CD14-positive monocyte (primary cell): Measurements from ENCODE around the gene CASTOR2. TPM values are rescaled to one million over a fixed set of nuclear protein-coding genes. Genes with fewer than 3 reads are reported as not detected.

Experiments
- DNase-seq, 3 donors: peaks; one replicate each; pipeline ENCODE4 v3.0.0-alpha.2; 2011 to 2022
- H2AFZ ChIP-seq: 2 replicates; pipeline ENCODE4 v1.6.0; 2012; ENCODE audit warnings: mild to moderate bottlenecking, low read depth, low read length, inconsistent platforms; ENCODE audit not compliant: insufficient read depth, poor library complexity, severe bottlenecking
- H3K27ac ChIP-seq, 2 donors: 1 replicate in 1 of 2; 2 replicates in 1 of 2; pipeline ENCODE4 v1.5.1; 2012 to 2013; ENCODE audit warnings: low read length in 2 of 2, control low read depth in 1 of 2, inconsistent platforms in 1 of 2, low read depth in 1 of 2, mild to moderate bottlenecking in 1 of 2
- H3K27me3 ChIP-seq, 2 donors: one replicate each; pipeline versions ENCODE4 v1.6.0 to v1.6.1; 2011 to 2013; ENCODE audit warnings: low read length in 2 of 2; ENCODE audit not compliant: control insufficient read depth in 2 of 2, insufficient read depth in 2 of 2
- H3K36me3 ChIP-seq, 2 donors: replicated peaks in 1 of 2; 1 replicate in 1 of 2; 2 replicates in 1 of 2; pipeline versions ENCODE4 v1.5.1 to v1.6.1; 2012 to 2013; ENCODE audit warnings: low read length in 2 of 2, control low read depth in 1 of 2, inconsistent platforms in 1 of 2, mild to moderate bottlenecking in 1 of 2; ENCODE audit not compliant: insufficient read depth in 2 of 2, control insufficient read depth in 1 of 2
- H3K4me1 ChIP-seq, 2 donors: 1 replicate in 1 of 2; 2 replicates in 1 of 2; pipeline versions ENCODE4 v1.5.1 to v1.6.1; 2012 to 2013; ENCODE audit warnings: low read length in 2 of 2, control low read depth in 1 of 2, inconsistent platforms in 1 of 2, mild to moderate bottlenecking in 1 of 2, moderate library complexity in 1 of 2; ENCODE audit not compliant: insufficient read depth in 2 of 2, control insufficient read depth in 1 of 2
- H3K4me2 ChIP-seq: replicated peaks from 2 replicates; pipeline ENCODE3; 2012; ENCODE audit warnings: low read length, moderate library complexity, mild to moderate bottlenecking; ENCODE audit not compliant: poor library complexity, severe bottlenecking; ENCODE audit errors: extremely low read depth
- H3K4me3 ChIP-seq, 3 experiments: fragments of 200-600 bp in 1 of 3; sonication (generic) in 1 of 3; replicated peaks in 1 of 3; 1 replicate in 2 of 3; 2 replicates in 1 of 3; pipeline ENCODE4 v1.5.1; 2011 to 2013; ENCODE audit warnings: low read length in 3 of 3, mild to moderate bottlenecking in 3 of 3, control low read depth in 2 of 3, low read depth in 2 of 3, inconsistent platforms in 1 of 3, moderate library complexity in 1 of 3
- H3K79me2 ChIP-seq: 2 replicates; pipeline ENCODE4 v1.6.0; 2012; ENCODE audit warnings: mild to moderate bottlenecking, control low read depth, inconsistent platforms, low read length, moderate library complexity; ENCODE audit not compliant: insufficient read depth
- H3K9ac ChIP-seq: 2 replicates; pipeline ENCODE4 v1.6.0; 2017; ENCODE audit warnings: low read length, mild to moderate bottlenecking; ENCODE audit not compliant: insufficient read depth, poor library complexity, severe bottlenecking
- H3K9me3 ChIP-seq, 2 donors: replicated peaks in 1 of 2; 1 replicate in 1 of 2; 2 replicates in 1 of 2; pipeline versions ENCODE4 v1.5.1 to v1.6.1; 2012 to 2013; ENCODE audit warnings: low read length in 2 of 2, control low read depth in 1 of 2; ENCODE audit not compliant: control insufficient read depth in 1 of 2, insufficient read depth in 1 of 2
- H4K20me1 ChIP-seq: 2 replicates; pipeline ENCODE4 v1.6.0; 2012; ENCODE audit warnings: mild to moderate bottlenecking, low read length, control low read depth, moderate library complexity; ENCODE audit not compliant: insufficient read depth
- H3K27ac Mint-ChIP-seq, 7 donors: one replicate each; pipeline ENCODE4 v1.8.0; 2020; ENCODE audit warnings: mild to moderate bottlenecking in 7 of 7, mixed read lengths in 7 of 7, moderate library complexity in 6 of 7, inconsistent platforms in 2 of 7
- H3K27me3 Mint-ChIP-seq, 3 donors: one replicate each; pipeline ENCODE4 v1.8.0; 2021 to 2022; ENCODE audit warnings: low read depth in 3 of 3, mild to moderate bottlenecking in 3 of 3, mixed read lengths in 3 of 3, moderate library complexity in 3 of 3, inconsistent platforms in 1 of 3
- H3K36me3 Mint-ChIP-seq, 2 donors: one replicate each; pipeline ENCODE4 v1.8.0; 2020; ENCODE audit warnings: mixed read lengths in 2 of 2, inconsistent platforms in 1 of 2, mild to moderate bottlenecking in 1 of 2
- H3K4me1 Mint-ChIP-seq: one replicate; pipeline ENCODE4 v1.8.0; 2020; ENCODE audit warnings: mild to moderate bottlenecking, mixed read lengths
- H3K4me3 Mint-ChIP-seq, 2 donors: one replicate each; pipeline ENCODE4 v1.8.0; 2020; ENCODE audit warnings: mild to moderate bottlenecking in 2 of 2, mixed read lengths in 2 of 2, moderate library complexity in 1 of 2
- H3K9me3 Mint-ChIP-seq, 7 donors: one replicate each; pipeline ENCODE4 v1.8.0; 2020 to 2022; ENCODE audit warnings: mixed read lengths in 7 of 7, mild to moderate bottlenecking in 6 of 7, moderate library complexity in 6 of 7, inconsistent platforms in 2 of 7
- WGBS: methylation state at CpG from one replicate; pipeline ENCODE4 v1.1.5; 2013; ENCODE audit warnings: missing lambda C conversion rate; ENCODE audit not compliant: insufficient coverage; 5-methylcytosine and 5-hydroxymethylcytosine counted together
- intact Hi-C, 2 donors: fragments of 100-400 bp; cut with micrococcal nuclease; formaldehyde crosslinking; loops; one replicate each; pipeline versions ENCODE4 v1.15.0 to v1.15.1; 2023
- polyA plus RNA-seq, 3 donors: library from polyadenylated mRNA; depleted of rRNA in 1 of 3; unstranded in 2 of 3; stranded (reverse) in 1 of 3; fragments of 300-500 nt in 2 of 3; fragments of >200 nt in 1 of 3; fragmentation: Illumina TruSeq in 2 of 3; gene quantifications; 1 replicate in 2 of 3; 2 replicates in 1 of 3; pipeline ENCODE4 v1.2.3, GENCODE V29; 2012 to 2021
- TF ChIP-seq, protein P1 (sequence below): fragments of 200-600 bp; IDR thresholded peaks from one replicate; pipeline ENCODE4 v1.8.0; 2022; ENCODE audit warnings: antibody characterized with exemption, mild to moderate bottlenecking

CASTOR2 gene
- polyA plus RNA-seq, 3 donors, result 0.29 to 2.4 (median 0.79) TPM

GRCh38 chr7:75019800-75020199, 55.3 kb downstream of the CASTOR2 start:
- no peak overlapping the region for H3K27ac Mint-ChIP-seq
- H3K36me3 Mint-ChIP-seq, result no peaks in the 10 kb centered on the region
- H3K4me1 ChIP-seq, result peaks cover 0 to 4% of the 10 kb centered on the region in 2 donors
- no peak overlapping the region for H3K4me2 ChIP-seq
- H2AFZ ChIP-seq, result no peak overlapping the region
- TF ChIP-seq, protein P1, sequence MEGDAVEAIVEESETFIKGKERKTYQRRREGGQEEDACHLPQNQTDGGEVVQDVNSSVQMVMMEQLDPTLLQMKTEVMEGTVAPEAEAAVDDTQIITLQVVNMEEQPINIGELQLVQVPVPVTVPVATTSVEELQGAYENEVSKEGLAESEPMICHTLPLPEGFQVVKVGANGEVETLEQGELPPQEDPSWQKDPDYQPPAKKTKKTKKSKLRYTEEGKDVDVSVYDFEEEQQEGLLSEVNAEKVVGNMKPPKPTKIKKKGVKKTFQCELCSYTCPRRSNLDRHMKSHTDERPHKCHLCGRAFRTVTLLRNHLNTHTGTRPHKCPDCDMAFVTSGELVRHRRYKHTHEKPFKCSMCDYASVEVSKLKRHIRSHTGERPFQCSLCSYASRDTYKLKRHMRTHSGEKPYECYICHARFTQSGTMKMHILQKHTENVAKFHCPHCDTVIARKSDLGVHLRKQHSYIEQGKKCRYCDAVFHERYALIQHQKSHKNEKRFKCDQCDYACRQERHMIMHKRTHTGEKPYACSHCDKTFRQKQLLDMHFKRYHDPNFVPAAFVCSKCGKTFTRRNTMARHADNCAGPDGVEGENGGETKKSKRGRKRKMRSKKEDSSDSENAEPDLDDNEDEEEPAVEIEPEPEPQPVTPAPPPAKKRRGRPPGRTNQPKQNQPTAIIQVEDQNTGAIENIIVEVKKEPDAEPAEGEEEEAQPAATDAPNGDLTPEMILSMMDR, result no peak
- H3K9me3 Mint-ChIP-seq, result peaks cover 0 to 4% (median 0%) of the 10 kb centered on the region in 7 donors
- H3K4me3 ChIP-seq, result no peak overlapping the region
- H3K27ac ChIP-seq, result no peak overlapping the region
- H4K20me1 ChIP-seq, result no peaks in the 10 kb centered on the region
- H3K4me3 Mint-ChIP-seq, result no peak overlapping the region
- over 99% methylated on average over 10 of the region's 14 CpGs for WGBS
- intact Hi-C loops, result no loop called here
- no peaks in the 10 kb centered on the region for H3K79me2 ChIP-seq
- no peaks in the 10 kb centered on the region for H3K36me3 ChIP-seq
- H3K9ac ChIP-seq, result no peak overlapping the region
- peaks cover 0 to 2% (median 0%) of the 10 kb centered on the region in 3 donors for H3K27me3 Mint-ChIP-seq
- no peak for DNase-seq
- no peaks in the 10 kb centered on the region for H3K9me3 ChIP-seq
- peaks cover 6% of the 10 kb centered on the region for H3K4me1 Mint-ChIP-seq
- H3K27me3 ChIP-seq, result no peaks in the 10 kb centered on the region

DNA sequence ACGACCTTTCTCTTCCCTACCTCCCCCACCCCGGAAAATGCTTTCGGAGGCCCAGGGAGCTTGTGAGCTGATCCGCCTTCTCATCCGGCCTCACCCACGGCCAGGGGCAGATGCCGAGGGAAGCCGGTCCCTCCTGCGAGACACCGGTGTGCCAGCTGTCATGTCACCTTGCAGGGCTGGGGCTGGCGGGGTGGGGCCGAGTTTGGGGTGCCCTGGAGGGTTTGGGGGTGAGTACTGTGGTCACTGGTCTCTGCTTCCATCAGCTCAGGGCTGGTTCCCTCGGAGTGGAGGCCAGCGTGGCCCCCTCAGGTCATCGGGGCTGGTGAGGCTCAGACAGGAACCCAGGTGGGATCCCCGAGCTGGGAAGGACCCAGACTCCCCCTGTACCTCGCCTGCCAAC, 60.4 kb downstream of the CASTOR2 start:
- TF ChIP-seq, protein P1, result no peak
- Histone ChIP-seq H3K9ac (no peak overlapping the region), H3K79me2 (no peaks in the 10 kb centered on the region), H3K4me3 (no peak overlapping the region), H3K4me2 (no peak overlapping the region), H4K20me1 (no peaks in the 10 kb centered on the region), H3K27me3 (no peaks in the 10 kb centered on the region), H3K4me1 (no peaks in the 10 kb centered on the region), H3K36me3 (no peaks in the 10 kb centered on the region), H3K27ac (no peak overlapping the region), H3K9me3 (no peaks in the 10 kb centered on the region), H2AFZ (no peak overlapping the region)
- Mint-ChIP-seq H3K4me3 (no peak overlapping the region), H3K9me3 (peaks cover 0 to 2% (median 0%) of the 10 kb centered on the region in 7 donors), H3K4me1 (no peaks in the 10 kb centered on the region), H3K27me3 (peaks cover 0 to 3% (median 0%) of the 10 kb centered on the region in 3 donors), H3K27ac (no peak overlapping the region), H3K36me3 (no peaks in the 10 kb centered on the region)
- no peak for DNase-seq
- intact Hi-C loops, result no loop called here
- WGBS, result 94% methylated on average over 16 of the region's 17 CpGs
